GM03348 (cell line): ENCODE results near the gene GNPDA1.
A peak's percentile ranks its signal among the peaks of the same experiment; 100 is the strongest.

Experiments used
- DNase-seq: peaks from one replicate; pipeline ENCODE4 v3.0.0; 2012; ENCODE audit warnings: low spot score

GNPDA1 gene

GRCh38 chr5:142023836-142024235 lies 11.0 kb upstream of the GNPDA1 start:
- DNase-seq = no peak

- no peak for DNase-seq
Observed at GRCh38 chr5:142020122-142020659, 7.4 kb upstream of the GNPDA1 start.

GRCh38 chr5:142017832-142018427 lies 5.1 kb upstream of the GNPDA1 start:
- no peak for DNase-seq

- no peak for DNase-seq
Observed at GRCh38 chr5:142016556-142016955, 3.7 kb upstream of the GNPDA1 start.

- no peak for DNase-seq
Observed at GRCh38 chr5:142015781-142016533, 3.1 kb upstream of the GNPDA1 start.

GRCh38 chr5:142014911-142015584 lies 2.2 kb upstream of the GNPDA1 start:
- peak; percentile 55 for DNase-seq

GRCh38 chr5:142013734-142014521 lies 1.1 kb upstream of the GNPDA1 start:
- peak; percentile 42 for DNase-seq

GRCh38 chr5:142012186-142012785 lies 541 bp downstream of the GNPDA1 start:
- peak; percentile 57 for DNase-seq

GRCh38 chr5:142011572-142012185 lies 1.1 kb downstream of the GNPDA1 start:
- DNase-seq = no peak

- no peak for DNase-seq
Observed at GRCh38 chr5:142009886-142010285, 2.9 kb downstream of the GNPDA1 start.

- no peak for DNase-seq
Observed at GRCh38 chr5:142008813-142009212, 4.0 kb downstream of the GNPDA1 start.

- no peak for DNase-seq
Observed at GRCh38 chr5:142007237-142007544, 5.6 kb downstream of the GNPDA1 start.

- DNase-seq = no peak
Observed at GRCh38 chr5:142006363-142007236, 6.2 kb downstream of the GNPDA1 start.

- DNase-seq = no peak
Observed at GRCh38 chr5:142003266-142003800, 9.5 kb downstream of the GNPDA1 start.

GRCh38 chr5:142000704-142001484 lies 11.9 kb downstream of the GNPDA1 start:
- DNase-seq = no peak

- no peak for DNase-seq
Observed at GRCh38 chr5:142000173-142000572, 12.7 kb downstream of the GNPDA1 start.

GRCh38 chr5:141997358-141997960 lies 15.4 kb downstream of the GNPDA1 start:
- no peak for DNase-seq

GRCh38 chr5:141995656-141996055 lies 17.2 kb downstream of the GNPDA1 start:
- DNase-seq = no peak
